Inflammatory macrophage treated with lipopolysaccharide for 4 hours (primary cell): ENCODE results near the gene PARD3.
"Not testable (repeated sequence)": the region's sequence is repeated elsewhere in the genome, so short reads cannot be mapped to it uniquely, and the experiment has no call there.

Source experiments
- DNase-seq: peaks from one replicate; pipeline ENCODE4 v3.0.0-alpha.2; 2020

PARD3 gene

GRCh38 chr10:34275626-34276130 lies 539.4 kb downstream of the PARD3 start:
- DNase-seq = no peak

- no peak for DNase-seq
Measured at GRCh38 chr10:34274906-34275305, 540.2 kb downstream of the PARD3 start.

DNA sequence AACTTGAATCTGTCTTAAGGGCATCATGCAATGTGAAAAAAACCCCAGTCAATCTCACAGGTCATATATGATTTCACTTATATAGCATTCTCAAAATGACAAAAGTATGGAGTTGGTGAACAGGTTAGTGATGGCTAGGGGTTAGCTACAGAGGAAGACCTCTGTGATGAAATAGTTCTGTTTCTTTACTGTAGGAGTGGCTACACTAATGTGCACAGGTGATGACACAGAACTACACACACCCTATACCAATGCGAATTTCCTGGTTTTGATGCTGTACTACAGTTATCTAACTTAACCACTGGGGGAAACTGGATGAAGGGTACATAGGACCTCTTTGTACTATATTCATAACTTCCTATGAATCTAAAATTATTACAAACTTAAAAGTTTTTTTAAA lies 541.8 kb downstream of the PARD3 start:
- DNase-seq = no peak

DNA sequence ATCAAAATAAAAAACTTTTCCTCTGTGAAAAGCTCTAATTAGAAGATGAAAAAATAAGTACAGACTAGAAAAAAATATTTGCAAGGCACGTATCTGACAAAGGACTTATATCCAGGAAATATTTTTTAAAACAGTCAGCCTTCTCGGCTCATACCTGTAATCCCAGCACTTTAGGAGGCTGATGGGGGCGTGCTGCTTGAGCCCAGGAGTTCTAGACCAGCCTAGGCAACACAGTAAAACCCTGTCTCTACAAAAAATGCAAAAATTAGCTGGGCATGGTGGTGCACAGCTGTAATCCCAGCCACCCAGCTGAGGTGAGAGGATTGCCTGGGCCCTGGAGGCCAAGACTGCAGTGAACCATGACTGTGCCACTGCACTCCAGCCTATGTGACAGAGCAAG lies 542.8 kb downstream of the PARD3 start:
- no peak for DNase-seq

- DNase-seq = not testable (repeated sequence)
Measured at GRCh38 chr10:34268410-34268809, 546.7 kb downstream of the PARD3 start.

- no peak for DNase-seq
Measured at GRCh38 chr10:34262985-34263384, 552.1 kb downstream of the PARD3 start.

DNA sequence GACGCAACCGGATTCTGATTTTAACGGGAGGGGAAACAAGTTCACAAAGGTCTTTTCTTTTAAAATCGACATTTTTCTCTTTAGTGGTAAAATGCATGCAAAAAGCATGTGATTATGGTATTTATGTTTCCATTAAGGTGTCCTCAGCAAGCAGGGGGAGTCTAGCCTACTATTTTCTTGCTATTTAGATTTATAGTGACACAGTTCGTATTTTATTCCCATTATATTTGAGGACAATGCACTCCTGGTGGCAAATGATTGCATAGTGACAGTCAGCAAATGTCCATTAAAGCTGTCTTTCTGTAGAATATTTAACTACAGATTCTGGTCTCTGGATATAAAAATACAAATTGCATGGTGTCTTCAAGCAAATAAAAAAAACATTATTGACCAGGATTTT lies 554.2 kb downstream of the PARD3 start:
- DNase-seq = no peak

- no peak for DNase-seq
Measured at GRCh38 chr10:34256216-34256615, 558.9 kb downstream of the PARD3 start.

- no peak for DNase-seq
Measured at GRCh38 chr10:34255035-34255434, 560.1 kb downstream of the PARD3 start.

DNA sequence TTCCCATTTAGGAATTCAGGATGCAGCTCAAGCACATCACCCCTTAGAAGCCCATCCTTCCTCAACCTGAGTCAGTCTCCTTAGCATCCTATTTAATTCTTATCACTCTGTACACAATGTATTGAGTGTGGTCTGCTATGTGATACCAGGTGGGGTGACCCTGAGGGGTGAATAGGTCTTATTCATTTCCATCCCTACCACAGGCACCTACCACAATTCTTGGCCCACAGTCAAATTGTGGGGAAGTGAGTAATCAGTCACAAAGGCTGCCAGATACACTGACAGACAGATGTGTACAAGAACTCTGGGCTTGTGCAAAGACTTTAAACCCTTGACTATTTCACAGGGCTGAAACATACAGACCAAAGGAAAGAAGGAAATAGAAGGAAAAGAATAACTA lies 560.5 kb downstream of the PARD3 start:
- DNase-seq = no peak

DNA sequence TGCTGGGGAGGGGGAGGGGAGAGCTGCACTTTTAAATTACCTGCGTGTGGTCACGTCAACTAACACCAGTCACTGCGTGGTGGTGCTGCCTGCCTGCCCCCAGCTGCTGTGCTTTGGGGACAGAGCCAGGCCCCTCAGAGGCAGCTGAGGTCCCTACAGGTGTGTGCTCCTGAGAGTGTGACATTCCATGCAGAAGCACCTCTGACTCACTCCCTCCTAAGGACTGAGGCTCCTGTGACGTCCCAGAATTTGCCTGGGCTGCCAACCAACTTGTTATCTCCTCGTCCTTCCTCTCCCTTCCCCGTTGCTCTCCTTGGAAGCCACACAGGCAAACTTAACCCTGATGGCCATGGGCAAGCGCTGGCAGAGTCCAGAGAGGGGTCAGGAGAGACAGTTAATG lies 563.0 kb downstream of the PARD3 start:
- no peak for DNase-seq

DNA sequence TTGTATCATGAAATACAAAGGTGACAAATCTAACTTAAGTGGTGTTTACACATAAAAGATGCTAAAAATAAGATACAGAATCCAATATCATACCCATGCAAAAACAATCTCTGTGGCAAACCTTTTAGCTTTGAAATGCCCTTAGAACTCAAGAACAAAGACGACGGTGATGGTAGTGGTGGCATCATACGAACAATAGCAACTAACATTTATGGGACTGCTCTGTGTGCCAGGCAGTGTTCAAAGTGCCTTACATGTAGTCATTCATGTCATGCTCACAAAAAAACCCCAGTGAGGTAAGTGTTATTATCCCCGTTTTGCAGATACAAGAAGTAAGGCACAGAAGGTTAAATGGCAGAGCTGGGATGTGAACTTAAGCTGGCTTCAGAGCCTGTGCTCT lies 563.9 kb downstream of the PARD3 start:
- no peak for DNase-seq

GRCh38 chr10:34250722-34251121 lies 564.4 kb downstream of the PARD3 start:
- no peak for DNase-seq

DNA sequence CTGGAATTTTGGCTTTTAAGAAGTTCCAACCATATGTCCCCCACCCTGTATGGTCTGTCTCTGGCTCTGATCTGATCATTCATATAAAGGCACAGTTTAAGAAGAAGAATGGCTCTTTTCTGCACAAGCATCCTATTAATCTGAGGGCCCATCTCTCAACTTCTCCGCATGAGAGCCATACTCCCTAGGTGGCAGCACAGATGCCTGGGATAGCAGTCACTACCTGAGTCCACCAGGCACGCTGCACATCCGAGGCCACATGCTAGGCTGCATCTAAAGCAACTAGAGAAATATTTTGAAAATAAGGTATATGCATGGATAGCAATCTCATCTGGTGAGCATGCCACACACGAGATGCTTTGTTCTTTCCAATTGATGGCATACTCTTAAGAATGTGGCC lies 565.5 kb downstream of the PARD3 start:
- DNase-seq = no peak

GRCh38 chr10:34247560-34247959 lies 567.5 kb downstream of the PARD3 start:
- DNase-seq = no peak

DNA sequence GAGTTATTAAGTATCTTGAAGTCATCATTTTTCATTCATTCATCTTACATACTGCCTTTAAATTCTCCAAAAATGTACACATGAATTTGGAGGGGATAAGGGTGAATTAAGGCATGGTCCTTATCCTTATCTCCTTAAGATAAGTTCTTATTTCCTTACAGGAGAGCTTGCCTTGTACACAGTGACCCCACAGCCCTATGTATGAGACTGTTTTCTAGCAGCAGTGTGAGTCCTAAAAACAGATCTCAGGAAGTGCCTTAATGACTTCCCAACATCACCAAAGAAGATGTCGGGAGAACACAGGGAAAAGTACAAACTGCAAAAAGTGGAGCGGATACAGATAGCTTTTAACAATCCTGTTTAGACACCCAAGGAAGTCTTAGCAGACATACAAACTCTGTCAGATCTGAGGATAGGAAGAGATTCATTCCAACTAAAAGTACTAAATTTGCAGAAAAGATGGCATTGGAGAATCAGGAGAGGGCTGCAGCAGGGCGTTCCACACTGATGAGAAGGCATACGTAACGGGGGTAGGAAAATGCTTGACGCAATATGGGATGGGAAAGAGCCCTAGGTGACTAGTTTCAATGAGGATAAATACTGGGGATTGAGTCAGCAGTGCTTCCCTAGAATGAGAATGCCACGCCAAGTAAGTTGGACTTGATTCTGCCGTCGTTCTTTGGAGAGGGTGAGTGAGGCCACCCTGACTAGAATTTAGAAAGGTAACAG lies 570.2 kb downstream of the PARD3 start:
- no peak for DNase-seq

DNA sequence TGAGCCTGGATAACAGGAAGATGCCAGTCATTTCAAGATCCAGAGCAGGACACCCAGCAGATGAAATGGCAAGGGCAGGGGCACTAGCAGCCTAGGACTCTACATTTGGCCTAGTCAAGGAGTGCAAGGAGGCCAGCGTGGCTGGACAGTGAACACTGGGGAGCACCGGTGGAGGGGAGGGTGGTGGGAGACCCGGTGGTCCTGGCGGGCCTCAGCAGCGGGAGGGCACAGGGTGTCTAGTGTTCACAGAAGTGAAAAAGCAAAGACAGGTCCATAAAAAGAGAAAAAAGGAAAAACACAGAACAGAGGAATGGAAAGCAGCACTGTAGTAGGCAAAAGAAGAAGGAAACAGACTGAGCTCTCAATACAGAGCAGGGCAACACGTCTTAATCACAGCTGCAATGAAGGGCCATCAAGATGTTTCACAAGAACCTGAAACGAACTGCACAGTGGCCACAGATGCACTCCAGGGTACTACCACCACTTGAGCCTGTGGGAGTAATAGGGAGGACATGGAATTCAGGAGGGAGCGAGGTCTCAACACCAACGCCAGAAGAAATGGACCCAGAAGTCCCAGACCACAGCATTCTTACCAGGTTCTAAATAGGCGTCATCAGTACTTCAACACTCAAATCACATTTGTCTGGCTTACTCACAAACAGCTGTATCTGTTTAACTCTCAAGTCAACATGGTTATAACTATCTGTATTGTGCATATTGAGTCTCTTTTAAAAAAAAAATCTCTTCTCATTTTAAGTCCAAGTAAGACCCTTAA lies 573.7 kb downstream of the PARD3 start:
- DNase-seq = no peak

- DNase-seq = no peak
Measured at GRCh38 chr10:34240039-34240438, 575.1 kb downstream of the PARD3 start.

- DNase-seq = no peak
Measured at GRCh38 chr10:34237898-34238455, 577.1 kb downstream of the PARD3 start.

GRCh38 chr10:34236931-34237330 lies 578.2 kb downstream of the PARD3 start:
- no peak for DNase-seq

GRCh38 chr10:34235164-34235832 lies 579.8 kb downstream of the PARD3 start:
- no peak for DNase-seq

- no peak for DNase-seq
Measured at GRCh38 chr10:34232481-34232880, 582.6 kb downstream of the PARD3 start.

DNA sequence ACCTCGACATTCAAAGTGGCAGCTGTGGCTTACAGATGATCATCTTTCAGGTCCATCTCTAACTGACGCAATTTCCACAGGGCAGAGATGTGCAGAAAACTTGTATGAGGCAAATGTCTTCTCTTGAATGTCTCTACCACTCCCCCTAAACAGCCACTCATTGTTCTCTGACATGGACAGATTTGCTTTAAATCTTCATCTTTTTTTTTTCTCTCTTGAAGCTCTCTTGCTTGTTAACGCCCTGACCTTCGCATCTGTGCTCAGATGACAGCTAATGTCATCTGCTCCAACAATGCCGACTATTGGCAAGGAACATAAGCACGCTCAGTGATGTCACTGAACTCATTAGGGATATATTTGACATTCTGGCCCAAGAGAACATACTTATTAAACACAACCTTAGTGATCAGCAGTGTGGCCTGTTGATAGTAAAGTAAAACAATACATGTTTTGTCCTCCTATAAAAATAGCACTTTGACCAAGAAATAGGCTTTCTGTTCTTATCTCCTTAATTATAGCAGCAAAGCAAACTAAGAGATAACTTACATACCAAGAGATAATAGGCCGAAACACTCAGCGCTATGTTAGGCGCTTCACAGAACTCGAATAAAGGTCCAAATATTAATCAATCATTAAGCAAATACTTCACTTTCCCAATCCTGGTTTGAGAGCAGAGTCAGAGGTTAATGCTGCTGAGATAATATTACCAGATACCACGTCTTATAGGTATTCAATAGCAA lies 583.5 kb downstream of the PARD3 start:
- DNase-seq = no peak
